ENCODE data around the gene CLEC2A. TPM values are rescaled to one million over a fixed set of nuclear protein-coding genes. Genes with fewer than 3 reads are reported as not detected.

The CLEC2A gene
- polyA plus RNA-seq, 1 donor from 2014 or later: not detected

DNA sequence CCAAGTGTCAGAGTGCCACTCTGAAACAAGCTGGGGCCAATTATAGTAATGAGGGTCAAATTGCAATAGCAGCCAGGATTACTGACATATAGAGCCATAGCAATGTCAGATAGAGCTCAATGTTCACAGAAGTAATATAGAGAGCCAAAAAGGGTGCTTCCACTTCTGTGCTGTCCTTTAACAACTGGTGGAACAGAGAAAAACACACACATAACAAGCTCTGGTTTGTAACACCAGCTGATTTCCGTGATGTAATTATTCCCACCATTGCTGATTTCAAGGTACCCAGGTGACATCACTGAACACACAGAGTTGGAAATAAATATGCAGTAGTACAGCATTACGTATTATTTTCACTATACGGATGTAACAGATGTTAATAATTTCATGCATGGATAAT is 60.0 kb downstream of the CLEC2A start:
- Histone ChIP-seq H2AFZ (ENCODE audit: low read depth, low read length) (no peak overlapping the region), H3K36me3 (ENCODE audit: insufficient read depth, low read length) (no peaks in the 10 kb centered on the region), H3K79me2 (replicated peaks; ENCODE audit: insufficient read depth, low read length) (no peaks in the 10 kb centered on the region), H3K27ac (ENCODE audit: low read length) (no peak overlapping the region), H3F3A (ENCODE audit: insufficient read depth, low read length, poor library complexity, severe bottlenecking) (no peaks in the 10 kb centered on the region), H3K9ac (ENCODE audit: low read length) (no peak overlapping the region), H3K9me3 (ENCODE audit: low read length) (no peaks in the 10 kb centered on the region), H3K4me3 (ENCODE audit: low read length) (no peak overlapping the region), H3K27me3 (ENCODE audit: insufficient read depth, low read depth, low read length) (no peaks in the 10 kb centered on the region), H3K9me2 (ENCODE audit: insufficient read depth, low read length) (no peaks in the 10 kb centered on the region), H4K20me1 (ENCODE audit: insufficient read depth) (no peaks in the 10 kb centered on the region), H3K4me2 (ENCODE audit: low read length) (no peak overlapping the region)
- TF ChIP-seq RAD21 (conservative IDR thresholded peaks at IDR 0.05): no peak
- TF ChIP-seq EZH2 (IDR thresholded peaks at IDR 0.05; ENCODE audit: borderline replicate concordance, insufficient read depth, low read length, poor library complexity, severe bottlenecking): no peak
- no peak for TF ChIP-seq SMC3 (conservative IDR thresholded peaks at IDR 0.05; ENCODE audit: poor library complexity)
- no peak for TF ChIP-seq POLR2AphosphoS5 (IDR thresholded peaks at IDR 0.05)
- no peak for TF ChIP-seq EP300 (conservative IDR thresholded peaks at IDR 0.05; ENCODE audit: poor library complexity, severe bottlenecking)
- TF ChIP-seq TAF1 (IDR thresholded peaks at IDR 0.05; ENCODE audit: low read depth): no peak
- no peak for TF ChIP-seq MXI1 (conservative IDR thresholded peaks at IDR 0.05; ENCODE audit: poor library complexity, severe bottlenecking)
- TF ChIP-seq, protein P1, sequence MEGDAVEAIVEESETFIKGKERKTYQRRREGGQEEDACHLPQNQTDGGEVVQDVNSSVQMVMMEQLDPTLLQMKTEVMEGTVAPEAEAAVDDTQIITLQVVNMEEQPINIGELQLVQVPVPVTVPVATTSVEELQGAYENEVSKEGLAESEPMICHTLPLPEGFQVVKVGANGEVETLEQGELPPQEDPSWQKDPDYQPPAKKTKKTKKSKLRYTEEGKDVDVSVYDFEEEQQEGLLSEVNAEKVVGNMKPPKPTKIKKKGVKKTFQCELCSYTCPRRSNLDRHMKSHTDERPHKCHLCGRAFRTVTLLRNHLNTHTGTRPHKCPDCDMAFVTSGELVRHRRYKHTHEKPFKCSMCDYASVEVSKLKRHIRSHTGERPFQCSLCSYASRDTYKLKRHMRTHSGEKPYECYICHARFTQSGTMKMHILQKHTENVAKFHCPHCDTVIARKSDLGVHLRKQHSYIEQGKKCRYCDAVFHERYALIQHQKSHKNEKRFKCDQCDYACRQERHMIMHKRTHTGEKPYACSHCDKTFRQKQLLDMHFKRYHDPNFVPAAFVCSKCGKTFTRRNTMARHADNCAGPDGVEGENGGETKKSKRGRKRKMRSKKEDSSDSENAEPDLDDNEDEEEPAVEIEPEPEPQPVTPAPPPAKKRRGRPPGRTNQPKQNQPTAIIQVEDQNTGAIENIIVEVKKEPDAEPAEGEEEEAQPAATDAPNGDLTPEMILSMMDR (IDR thresholded peaks at IDR 0.05; ENCODE audit: poor library complexity, severe bottlenecking): no peak
- TF ChIP-seq, protein P2, sequence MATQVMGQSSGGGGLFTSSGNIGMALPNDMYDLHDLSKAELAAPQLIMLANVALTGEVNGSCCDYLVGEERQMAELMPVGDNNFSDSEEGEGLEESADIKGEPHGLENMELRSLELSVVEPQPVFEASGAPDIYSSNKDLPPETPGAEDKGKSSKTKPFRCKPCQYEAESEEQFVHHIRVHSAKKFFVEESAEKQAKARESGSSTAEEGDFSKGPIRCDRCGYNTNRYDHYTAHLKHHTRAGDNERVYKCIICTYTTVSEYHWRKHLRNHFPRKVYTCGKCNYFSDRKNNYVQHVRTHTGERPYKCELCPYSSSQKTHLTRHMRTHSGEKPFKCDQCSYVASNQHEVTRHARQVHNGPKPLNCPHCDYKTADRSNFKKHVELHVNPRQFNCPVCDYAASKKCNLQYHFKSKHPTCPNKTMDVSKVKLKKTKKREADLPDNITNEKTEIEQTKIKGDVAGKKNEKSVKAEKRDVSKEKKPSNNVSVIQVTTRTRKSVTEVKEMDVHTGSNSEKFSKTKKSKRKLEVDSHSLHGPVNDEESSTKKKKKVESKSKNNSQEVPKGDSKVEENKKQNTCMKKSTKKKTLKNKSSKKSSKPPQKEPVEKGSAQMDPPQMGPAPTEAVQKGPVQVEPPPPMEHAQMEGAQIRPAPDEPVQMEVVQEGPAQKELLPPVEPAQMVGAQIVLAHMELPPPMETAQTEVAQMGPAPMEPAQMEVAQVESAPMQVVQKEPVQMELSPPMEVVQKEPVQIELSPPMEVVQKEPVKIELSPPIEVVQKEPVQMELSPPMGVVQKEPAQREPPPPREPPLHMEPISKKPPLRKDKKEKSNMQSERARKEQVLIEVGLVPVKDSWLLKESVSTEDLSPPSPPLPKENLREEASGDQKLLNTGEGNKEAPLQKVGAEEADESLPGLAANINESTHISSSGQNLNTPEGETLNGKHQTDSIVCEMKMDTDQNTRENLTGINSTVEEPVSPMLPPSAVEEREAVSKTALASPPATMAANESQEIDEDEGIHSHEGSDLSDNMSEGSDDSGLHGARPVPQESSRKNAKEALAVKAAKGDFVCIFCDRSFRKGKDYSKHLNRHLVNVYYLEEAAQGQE (IDR thresholded peaks at IDR 0.05; ENCODE audit: borderline replicate concordance): no peak

DNA sequence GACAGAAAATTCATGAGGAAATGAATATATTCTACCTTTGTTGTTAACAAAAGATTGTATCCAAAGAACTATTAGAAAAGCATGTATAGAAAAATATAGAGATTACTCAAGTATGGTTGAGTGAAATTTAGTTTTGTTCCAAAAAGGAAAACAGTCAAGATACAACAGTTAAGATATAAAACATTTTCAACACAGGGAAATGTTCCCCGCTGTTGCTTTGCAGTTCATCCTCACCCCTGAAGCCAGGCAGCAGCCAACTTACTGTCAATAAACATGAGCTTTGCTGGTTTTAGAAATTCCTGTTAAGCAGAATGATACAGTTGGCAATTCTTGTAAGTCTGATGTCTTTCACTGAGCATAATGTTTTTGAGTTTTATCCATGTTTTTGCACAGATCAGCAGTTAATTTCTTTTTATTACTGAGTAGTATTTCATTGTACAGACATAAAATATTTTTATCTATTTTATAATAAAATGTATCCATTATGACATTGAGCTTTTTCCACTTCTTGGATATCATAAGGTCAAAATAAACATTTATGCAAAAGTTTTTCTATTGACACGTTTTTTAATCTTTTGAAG is 61.8 kb downstream of the CLEC2A start:
- Histone ChIP-seq H3K4me2 (ENCODE audit: low read length) (no peak overlapping the region), H3K9me2 (ENCODE audit: insufficient read depth, low read length) (no peaks in the 10 kb centered on the region), H3F3A (ENCODE audit: insufficient read depth, low read length, poor library complexity, severe bottlenecking) (no peaks in the 10 kb centered on the region), H3K79me2 (replicated peaks; ENCODE audit: insufficient read depth, low read length) (no peaks in the 10 kb centered on the region), H3K9me3 (ENCODE audit: low read length) (no peaks in the 10 kb centered on the region), H3K36me3 (ENCODE audit: insufficient read depth, low read length) (no peaks in the 10 kb centered on the region), H4K20me1 (ENCODE audit: insufficient read depth) (no peaks in the 10 kb centered on the region), H3K27ac (ENCODE audit: low read length) (no peak overlapping the region), H2AFZ (ENCODE audit: low read depth, low read length) (no peak overlapping the region), H3K27me3 (ENCODE audit: insufficient read depth, low read depth, low read length) (no peaks in the 10 kb centered on the region), H3K9ac (ENCODE audit: low read length) (no peak overlapping the region), H3K4me3 (ENCODE audit: low read length) (no peak overlapping the region)
- TF ChIP-seq, protein P1 (IDR thresholded peaks at IDR 0.05; ENCODE audit: poor library complexity, severe bottlenecking): no peak
- no peak for TF ChIP-seq SMC3 (conservative IDR thresholded peaks at IDR 0.05; ENCODE audit: poor library complexity)
- no peak for TF ChIP-seq MXI1 (conservative IDR thresholded peaks at IDR 0.05; ENCODE audit: poor library complexity, severe bottlenecking)
- TF ChIP-seq, protein P2 (IDR thresholded peaks at IDR 0.05; ENCODE audit: borderline replicate concordance): no peak
- TF ChIP-seq EZH2 (IDR thresholded peaks at IDR 0.05; ENCODE audit: borderline replicate concordance, insufficient read depth, low read length, poor library complexity, severe bottlenecking): no peak
- TF ChIP-seq EP300 (conservative IDR thresholded peaks at IDR 0.05; ENCODE audit: poor library complexity, severe bottlenecking): no peak
- TF ChIP-seq POLR2AphosphoS5 (IDR thresholded peaks at IDR 0.05): no peak
- no peak for TF ChIP-seq RAD21 (conservative IDR thresholded peaks at IDR 0.05)
- no peak for TF ChIP-seq TAF1 (IDR thresholded peaks at IDR 0.05; ENCODE audit: low read depth)

Data from neural cell (in vitro differentiated cells).